Activated CD4-positive, CD25-positive, alpha-beta regulatory T cell (primary cell): ENCODE data around the gene ZNF793.

Source experiments
- DNase-seq, 4 experiments: peaks; one replicate each; lab custom pipeline; 2025; lab: John Stamatoyannopoulos, UW

ZNF793 gene

DNA sequence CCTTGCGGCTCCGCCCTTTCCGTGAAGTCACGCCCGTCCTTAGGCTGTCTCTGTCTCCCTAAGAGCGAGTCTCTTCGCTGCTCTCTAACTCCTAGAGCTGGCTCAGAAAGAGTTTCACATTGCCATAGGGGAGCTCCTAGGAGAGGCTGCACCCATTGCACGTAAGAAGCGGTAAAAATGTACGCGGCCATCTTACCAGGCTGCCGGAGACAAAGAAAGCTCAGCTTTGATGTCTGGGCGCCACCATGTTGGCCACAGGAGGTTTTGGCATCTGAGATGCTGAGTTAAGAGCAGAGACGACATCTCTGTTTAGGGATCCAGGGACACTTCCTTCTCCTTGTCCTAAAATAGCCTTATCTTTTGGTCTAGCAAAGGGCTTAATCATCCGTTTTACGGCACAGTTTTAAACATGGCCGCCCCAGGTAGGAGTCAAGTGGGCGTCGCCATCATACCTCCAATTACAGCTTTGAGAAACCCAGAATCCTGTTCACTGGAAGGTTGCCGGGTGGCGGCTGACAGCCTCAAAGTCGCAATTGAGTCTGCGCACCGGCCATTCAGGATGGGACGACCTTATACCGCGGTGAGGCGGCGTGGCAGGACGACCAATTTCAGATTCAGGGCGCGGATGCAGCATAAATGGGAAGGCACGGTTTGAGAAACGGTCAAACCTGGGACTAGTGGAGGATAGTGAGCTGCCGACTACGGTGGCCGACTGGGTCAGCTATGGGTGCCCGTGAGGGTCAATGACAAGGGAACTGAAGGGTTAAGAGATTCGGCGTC lies at the start of gene ZNF793:
Gene ZNF793 (plus strand): TSS at position 553 of the 780 bp plus-strand sequence. CDS start 16,501 bp downstream, outside the sequence.
- peak; percentile 46 to 74 (median 56) for DNase-seq

DNA sequence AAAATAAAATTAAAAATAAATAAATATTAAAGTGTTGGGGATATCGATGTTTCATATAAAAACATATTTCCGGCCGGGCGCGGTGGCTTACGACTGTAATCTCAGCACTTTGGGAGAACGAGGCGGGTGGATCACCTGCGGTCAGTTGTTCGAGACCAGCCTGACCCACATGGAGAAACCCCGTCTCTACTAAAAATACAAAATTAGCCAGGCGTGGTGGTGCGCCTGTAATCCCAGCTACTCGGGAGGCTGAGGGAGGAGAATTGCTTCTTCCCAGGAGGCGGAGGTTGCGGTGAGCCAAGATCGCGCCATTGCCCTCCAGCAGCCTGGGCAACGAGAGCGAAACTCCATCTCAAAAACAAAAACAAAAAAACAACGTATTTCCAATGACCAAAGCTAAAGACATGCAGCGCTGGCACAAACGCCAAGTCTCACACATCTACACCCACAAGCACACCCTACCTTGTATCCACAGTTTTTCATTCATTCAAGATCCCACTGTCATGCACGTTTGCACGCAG lies 40.4 kb upstream of the ZNF793 start:
- no peak for DNase-seq

DNA sequence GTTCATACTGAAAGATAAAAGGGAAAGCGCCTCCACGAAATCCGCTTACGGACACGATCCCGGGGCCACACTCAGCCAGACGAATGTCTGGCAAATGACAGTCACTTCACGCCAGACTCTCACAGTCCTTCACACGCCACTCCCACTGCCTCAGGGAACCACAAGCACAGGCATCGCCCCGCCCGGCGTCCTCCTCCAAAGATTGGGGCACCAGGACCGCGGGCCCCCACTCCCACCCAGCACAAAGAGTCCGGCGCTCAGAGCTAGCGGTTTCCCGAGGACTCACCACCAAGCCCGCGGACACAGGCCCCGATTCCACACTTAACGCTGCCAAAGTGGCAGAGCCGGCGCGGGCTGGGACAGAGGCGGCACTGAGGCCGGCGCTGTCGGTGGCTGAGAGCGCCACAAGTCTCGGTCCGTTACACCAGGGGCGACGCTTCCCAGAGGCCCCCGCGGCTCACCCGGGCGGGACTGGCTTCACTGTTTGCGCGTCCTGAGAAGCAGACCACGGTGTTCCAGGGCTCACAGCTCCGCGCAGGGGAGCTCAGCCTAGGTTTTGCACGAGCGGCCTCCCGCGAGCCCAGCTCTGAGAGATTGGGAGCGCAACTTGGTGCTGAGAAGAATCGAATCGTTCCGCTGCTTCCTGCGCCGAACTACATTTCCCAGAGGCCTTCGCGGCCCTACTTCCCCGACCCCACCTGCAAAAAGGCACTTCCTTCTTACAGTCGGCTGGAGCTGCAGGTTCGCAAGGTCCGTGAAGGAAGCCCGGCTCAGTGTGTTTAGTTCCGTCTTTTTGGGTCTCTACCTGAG lies 39.7 kb upstream of the ZNF793 start, which contains the start of gene ZNF569:
Gene ZNF569 (minus strand): TSS at position 647 of the 810 bp plus-strand sequence. CDS start 22,523 bp downstream, outside the sequence.
- DNase-seq, result peak; percentile 67 to 80 (median 74)

DNA sequence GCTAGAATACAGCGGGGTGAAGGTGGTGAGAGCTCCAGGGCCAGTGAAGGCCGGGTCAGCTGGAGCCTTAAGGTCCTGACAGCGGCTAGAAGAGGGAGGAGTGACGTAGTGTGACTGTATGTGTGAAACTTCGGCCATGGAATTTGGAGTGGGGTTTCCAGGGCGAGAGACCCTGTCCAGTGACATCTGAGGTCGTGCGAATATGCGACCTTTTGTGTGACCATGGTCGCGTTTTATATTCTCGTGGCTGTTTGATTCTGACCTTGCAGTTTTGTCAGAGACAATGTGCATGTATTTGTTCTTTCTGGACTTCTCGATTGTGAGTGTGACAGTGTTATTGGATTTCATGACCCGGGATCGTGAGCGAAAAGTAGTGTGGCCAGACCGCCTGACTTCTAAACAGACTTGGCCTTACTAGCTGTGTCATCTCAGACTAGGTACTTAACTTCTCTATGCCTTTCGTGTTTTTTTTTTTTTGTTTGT lies 39.1 kb upstream of the ZNF793 start:
- DNase-seq, result no peak

DNA sequence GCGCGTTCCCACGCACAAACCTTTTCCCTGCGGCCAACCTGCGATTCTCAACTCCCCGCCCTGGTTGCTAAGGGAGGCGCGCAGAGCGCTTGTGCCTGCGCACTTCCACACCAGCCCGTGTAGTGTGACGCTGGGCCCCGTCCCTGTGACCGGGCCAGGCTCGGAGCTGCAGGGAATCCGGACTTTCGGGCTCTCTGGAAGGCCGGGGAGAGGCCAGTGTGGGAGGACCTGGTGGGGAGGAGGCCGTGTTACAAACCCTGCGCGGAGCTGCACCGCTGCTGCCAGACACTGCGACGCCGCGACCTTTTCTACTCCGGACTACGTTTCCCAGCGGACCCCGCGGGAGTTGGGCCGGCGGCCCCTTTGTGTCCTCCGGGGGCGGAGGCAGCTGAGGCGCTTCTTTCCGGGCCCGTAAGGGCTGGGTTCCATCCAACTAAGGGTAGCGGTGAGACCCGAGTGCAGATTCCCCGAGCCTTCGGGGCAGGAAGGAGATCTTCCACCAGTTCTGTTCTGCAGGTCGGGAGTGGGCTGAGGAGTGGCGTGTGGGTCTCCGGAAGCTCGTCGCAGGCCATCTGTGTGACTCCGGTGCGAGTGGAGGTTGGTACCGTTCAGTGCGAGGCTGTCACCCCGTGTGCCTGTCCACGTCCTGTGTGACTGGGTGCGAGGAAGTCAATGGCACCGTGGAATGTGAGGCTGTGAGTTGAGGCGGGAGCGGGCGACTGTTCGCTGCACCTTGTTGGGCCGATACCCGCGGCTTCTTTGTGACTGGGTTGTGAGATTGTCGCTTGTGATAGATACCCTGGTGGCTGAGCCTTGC lies 37.6 kb upstream of the ZNF793 start, which contains the start of gene ZNF570:
Gene ZNF570 (plus strand): TSS at position 396 of the 817 bp plus-strand sequence. CDS start 999 bp downstream, outside the sequence.
- peak; percentile 66 to 82 (median 72) for DNase-seq

DNA sequence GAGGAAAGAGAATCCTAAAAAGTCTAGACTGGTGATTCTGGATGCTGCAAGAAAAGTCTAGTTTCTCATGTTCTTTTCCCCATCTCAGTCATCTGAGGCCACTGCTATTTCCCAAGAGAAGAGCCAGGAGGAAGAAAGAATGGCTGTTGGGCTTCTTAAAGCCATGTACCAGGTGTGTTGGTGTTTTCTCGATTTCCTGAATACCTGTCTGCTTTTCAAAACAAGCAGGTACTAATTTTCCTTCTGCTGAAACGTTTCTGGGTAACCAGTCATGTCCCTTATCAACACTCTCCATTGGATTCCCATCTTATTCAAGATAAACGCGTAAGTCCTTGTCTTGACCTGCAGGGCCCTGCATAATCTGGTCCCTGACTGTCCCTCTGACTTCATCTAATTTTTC lies 36.5 kb upstream of the ZNF793 start:
- DNase-seq, result no peak

DNA sequence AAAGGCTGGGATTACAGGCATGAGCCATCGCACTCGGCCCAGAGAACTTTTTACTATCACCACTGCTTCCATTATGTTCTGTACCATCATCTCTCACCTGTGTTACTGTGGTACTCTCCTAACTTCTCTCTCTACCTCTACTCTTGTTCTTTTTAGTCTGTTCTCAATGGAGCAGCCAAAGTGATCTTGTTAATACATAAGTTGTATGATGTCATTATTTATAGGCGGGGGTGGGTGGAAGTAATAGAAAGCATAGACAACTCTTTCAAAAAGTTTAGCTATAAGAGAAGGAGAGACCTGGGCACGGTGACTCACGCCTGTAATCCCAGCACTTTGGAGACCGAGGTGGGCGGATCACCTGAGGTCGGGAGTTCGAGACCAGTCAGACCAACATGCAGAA lies 34.6 kb upstream of the ZNF793 start:
- DNase-seq, result no peak

DNA sequence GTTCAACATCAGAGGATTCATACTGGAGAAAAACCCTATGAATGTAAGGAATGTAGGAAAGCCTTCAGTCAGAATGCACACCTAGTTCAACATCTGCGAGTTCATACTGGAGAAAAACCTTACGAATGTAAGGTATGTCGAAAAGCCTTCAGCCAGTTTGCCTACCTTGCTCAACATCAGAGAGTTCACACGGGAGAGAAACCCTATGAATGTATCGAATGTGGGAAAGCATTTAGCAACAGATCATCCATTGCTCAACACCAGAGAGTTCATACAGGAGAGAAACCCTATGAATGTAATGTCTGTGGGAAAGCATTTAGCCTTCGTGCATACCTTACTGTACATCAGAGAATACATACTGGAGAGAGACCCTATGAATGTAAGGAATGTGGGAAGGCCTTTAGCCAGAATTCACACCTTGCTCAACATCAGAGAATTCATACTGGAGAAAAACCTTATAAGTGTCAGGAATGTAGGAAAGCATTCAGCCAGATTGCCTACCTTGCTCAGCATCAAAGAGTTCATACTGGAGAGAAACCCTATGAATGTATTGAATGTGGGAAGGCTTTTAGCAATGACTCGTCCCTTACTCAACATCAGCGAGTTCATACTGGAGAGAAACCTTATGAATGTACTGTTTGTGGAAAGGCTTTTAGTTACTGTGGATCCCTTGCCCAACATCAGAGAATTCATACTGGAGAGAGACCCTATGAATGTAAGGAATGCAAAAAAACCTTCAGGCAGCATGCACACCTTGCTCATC lies 22.2 kb upstream of the ZNF793 start:
- DNase-seq, result no peak

DNA sequence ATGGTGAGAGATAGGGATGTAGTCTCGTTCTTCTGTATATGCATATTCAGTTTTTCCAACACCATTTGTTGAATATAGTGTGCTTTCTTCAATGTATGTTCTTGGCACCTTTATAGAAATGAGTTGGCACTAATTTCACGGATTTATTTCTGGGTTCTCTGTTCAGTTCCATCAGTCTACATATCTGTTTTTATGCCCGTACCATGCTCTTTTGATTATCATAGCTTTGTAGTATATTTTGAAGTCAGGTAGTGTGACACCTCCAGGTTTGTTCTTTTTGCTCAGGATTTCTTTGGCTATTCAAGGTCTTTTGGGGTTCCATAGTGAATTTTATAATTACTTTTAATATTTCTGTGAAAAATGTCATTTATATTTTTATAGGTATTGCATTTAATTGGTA lies 14.5 kb upstream of the ZNF793 start:
- DNase-seq, result no peak

DNA sequence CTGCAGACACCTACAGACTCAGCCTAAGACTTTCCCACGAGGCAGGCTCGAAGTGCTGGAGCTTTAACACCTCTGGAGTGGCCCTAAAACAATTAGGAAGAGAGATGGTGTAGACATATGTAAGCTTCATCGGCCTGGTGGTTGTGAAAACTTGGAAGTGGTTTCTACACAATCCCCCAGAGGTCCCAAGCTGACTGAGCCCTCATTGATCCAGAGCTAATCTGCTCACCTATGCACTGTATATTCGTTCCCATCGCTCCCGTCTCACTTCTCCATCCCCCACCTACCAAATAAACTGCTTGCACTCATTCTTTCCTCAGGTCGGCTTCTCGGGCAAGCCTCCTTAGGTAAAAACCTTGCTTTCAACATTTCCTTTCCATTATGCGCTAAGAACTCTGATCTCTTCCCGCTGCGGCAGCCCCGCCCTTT lies 767 bp upstream of the ZNF793 start:
- no peak for DNase-seq

DNA sequence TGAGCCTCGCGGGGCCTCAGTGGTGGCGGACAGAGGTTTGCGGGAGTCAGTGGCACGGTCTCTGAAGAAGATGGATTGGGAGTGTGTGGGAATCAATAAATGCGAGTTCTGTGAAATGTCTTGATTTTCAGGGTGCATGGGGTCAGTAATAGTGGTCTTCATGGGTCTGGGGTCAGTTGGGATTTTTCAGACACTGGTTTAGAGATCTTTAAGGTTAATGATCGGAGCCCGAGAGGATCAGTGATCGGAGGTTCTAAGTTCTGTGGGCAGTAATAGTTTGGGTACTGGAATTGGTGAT lies 377 bp downstream of the ZNF793 start:
- no peak for DNase-seq

DNA sequence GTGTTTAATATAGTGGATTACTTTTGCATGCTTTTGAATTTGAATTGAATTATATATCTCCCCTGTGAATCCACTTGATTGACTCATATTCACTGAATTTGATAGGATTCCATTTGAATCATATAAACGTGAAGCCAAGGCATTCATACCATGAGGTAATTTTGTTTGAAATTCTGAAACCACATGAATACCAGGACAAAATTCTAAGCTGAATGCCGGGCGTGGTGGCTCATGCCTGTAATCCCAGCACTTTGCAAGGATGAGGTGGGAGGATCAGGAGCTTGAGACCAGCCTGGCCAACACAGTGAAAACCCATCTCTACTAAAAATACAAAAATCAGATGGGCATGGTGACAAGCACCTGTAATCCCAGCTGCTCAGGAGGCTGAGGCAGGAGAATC lies 4.4 kb downstream of the ZNF793 start:
- DNase-seq, result no peak

DNA sequence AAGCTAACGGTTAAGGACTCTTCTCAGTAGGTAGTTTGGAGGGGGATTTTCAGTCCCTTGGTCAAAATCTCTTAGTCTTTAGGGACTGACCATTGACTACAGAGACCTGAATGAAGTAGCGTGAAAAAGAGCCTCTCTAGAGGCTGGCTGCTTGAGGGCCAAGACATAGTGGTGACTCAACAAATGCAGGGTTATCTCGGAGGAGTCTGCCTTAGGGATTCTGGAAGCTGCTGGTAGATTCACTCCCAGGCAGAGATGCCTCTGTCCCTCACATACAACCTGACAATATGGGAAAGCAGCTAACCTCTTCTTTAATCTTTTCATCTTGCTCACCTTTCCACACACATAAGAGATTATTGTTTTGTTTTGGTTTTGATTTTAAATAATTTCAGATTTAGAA lies 5.1 kb downstream of the ZNF793 start:
- DNase-seq, result no peak

DNA sequence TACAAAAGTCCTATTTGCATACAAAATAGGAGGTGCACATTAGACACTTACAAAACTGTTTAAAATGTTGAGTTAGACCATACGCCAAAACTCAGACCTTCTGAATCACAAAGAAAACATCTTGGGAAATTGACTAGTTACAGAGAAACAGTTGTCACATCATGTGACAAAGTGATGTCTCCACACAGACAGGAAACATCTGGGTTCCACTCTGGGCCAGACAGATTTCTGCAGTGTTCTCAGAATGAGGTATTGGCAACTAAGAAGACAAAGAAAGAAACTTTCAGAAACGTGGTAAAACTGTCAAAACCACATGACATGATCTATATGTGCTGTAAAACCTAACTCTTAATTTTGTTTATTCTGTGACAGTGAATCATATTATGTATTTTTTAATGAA lies 6.7 kb downstream of the ZNF793 start:
- DNase-seq, result no peak

DNA sequence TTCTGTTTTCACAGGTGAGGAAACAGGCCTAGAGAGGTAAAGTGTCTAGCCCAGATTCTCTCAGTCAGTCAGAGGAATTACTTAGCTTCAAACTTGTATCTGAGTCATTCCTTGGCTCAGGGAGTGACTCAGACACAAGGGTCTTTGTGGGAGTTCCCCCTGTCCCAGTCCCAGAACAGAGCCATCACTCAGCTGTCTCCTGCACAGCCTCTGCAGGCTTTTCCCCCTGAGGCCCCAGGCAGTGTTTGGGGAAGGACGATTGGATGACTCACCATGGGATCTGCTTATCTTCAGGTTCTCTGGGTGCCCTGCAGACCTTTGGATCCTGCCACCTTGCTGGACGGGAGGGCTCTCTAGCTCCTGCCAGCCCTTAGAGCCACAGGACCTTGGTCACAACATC lies 13.2 kb downstream of the ZNF793 start:
- no peak for DNase-seq

DNA sequence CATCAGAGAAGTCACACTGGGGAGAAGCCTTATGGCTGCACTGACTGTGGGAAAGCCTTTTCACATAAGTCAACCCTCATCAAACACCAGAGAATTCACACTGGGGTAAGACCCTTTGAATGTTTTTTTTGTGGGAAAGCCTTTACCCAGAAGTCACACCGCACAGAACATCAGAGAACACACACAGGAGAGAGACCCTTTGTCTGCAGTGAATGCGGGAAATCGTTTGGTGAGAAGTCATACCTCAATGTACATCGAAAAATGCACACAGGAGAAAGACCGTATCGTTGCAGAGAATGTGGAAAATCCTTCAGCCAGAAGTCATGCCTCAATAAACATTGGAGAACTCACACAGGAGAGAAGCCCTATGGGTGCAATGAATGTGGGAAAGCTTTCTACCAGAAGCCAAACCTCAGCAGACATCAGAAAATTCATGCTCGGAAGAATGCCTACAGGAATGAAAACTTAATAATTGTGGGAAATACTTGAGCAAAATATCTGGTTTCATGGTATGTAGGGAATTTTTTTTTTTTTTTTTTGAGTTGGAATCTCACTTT lies 30.7 kb downstream of the ZNF793 start:
- DNase-seq, result no peak

DNA sequence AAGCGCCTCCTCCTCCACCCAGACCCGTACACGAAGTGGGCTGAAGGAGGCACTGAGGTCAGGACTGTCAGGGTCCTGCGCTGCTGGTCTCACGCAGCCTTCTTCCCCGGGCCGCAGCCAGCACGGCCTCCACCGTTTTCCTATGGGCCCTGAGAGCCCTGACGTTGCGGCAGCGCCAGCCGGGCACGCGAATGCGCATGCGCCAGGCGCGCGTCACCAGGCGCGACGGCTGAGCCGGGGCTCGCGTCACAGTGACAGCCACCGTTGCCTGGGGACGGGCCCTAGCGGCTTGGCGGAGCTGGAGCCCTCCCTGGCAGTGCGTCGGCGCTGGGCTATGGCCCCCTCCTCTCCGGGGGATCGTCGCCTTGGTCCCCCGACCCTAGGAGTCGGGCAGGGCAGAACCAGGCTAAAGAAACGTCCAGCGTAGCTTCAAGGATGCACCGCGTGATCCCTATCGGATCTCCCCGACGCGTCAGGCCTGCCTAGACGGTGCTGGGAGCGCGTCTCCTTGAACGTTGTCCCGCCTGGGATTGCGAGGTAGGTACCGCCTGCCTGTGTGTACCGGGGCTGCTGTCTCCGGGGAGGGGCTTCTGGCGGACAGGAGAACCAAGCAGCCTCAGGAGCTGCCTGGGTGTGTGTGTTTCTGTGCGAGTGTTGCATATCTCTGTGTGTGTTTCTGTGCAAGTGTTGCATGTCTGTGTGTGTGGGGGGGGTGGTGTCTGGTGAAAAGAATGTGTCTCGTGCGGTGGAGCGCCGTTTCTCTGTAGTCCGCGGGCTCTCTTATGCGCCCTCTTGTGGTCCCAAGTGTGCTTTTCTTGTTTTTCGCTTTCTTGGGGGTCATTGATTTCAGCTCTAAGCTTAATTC lies 44.6 kb downstream of the ZNF793 start:
- peak; percentile 2 to 20 (median 10) for DNase-seq

DNA sequence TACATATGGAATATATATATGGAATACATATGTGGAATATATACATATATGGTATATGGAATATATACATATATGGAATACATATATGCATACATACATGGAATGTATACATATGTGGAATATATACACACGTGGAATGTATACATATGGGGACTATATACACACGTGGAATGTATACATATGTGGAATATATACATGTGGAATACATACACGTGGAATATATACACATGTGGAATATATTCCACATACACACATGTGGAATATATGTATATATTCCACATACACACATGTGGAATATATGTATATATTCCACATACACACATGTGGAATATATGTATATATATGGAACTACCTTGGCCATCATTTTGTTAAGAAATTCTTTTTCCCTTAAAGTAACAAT lies 56.8 kb downstream of the ZNF793 start:
- DNase-seq, result no peak

DNA sequence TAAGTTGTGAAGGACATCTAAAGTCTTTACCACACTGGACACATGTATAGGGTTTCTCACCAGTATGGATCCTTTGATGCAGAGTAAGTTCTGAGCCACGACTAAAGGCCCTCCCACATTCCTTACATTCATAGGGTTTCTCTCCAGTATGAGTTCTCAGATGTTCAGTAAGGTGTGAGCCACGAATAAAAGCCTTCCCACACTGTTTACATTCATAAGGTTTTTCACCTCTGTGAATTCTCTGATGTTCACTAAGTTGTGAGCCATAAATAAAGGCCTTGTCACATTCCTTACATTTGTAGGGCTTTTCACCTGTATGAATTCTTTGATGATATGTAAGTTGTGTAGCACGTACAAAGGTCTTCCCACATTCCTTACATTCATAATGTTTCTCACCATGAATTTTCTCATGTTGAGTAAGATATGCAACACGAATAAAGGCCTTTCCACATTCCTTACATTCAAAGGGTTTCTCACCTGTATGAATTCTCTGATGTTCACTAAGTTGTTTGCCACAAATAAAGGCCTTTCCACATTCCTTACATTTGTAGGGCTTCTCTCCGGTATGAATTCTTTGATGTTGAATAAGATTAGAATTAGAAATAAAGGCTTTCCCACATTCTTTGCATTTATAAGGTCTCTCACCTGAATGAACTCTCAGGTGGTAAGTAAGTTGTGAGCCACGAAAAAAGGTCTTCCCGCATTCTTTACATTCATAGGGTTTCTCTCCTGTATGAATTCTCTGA lies 58.1 kb downstream of the ZNF793 start:
- DNase-seq, result no peak
